ENCODE results near the gene CAPN1.
"Not testable (repeated sequence)": the region's sequence is repeated elsewhere in the genome, so short reads cannot be mapped to it uniquely, and the experiment has no call there.

The CAPN1 gene

GRCh38 chr11:65163684-65164083, 18.0 kb upstream of the CAPN1 start:
- no peak for DNase-seq

GRCh38 chr11:65165410-65166317, 16.1 kb upstream of the CAPN1 start:
- DNase-seq: no peak

GRCh38 chr11:65166893-65167292, 14.8 kb upstream of the CAPN1 start:
- no peak for DNase-seq

GRCh38 chr11:65167656-65168055, 14.1 kb upstream of the CAPN1 start:
- DNase-seq: no peak

- DNase-seq: no peak
Measured at GRCh38 chr11:65169164-65169641, 12.5 kb upstream of the CAPN1 start.

- DNase-seq: no peak
Measured at GRCh38 chr11:65170058-65170534, 11.6 kb upstream of the CAPN1 start, which contains the start of gene SPDYC. Gene SPDYC, plus strand, starts transcription at chr11:65170233. Its CDS starts 1,125 bp downstream, at chr11:65171358.

GRCh38 chr11:65172600-65172999, 9.1 kb upstream of the CAPN1 start:
- DNase-seq: no peak

- not testable (repeated sequence) for DNase-seq
Measured at GRCh38 chr11:65174571-65175010, 7.1 kb upstream of the CAPN1 start.

GRCh38 chr11:65180877-65181568, 705 bp upstream of the CAPN1 start:
- no peak for DNase-seq

GRCh38 chr11:65182258-65183170, 786 bp downstream of the CAPN1 start:
- DNase-seq: no peak

- DNase-seq: no peak
Measured at GRCh38 chr11:65183201-65183891, 1.6 kb downstream of the CAPN1 start.

GRCh38 chr11:65184146-65184545, 2.4 kb downstream of the CAPN1 start:
- no peak for DNase-seq

- DNase-seq: no peak
Measured at GRCh38 chr11:65185171-65185570, 3.4 kb downstream of the CAPN1 start.

GRCh38 chr11:65185869-65186341, 4.2 kb downstream of the CAPN1 start:
- DNase-seq: no peak

- no peak for DNase-seq
Measured at GRCh38 chr11:65186701-65187100, 5.0 kb downstream of the CAPN1 start.

GRCh38 chr11:65187146-65187675, 5.5 kb downstream of the CAPN1 start:
- DNase-seq: no peak

- DNase-seq: no peak
Measured at GRCh38 chr11:65187971-65188461, 6.3 kb downstream of the CAPN1 start.

GRCh38 chr11:65188486-65188885, 6.8 kb downstream of the CAPN1 start:
- DNase-seq: no peak

GRCh38 chr11:65189191-65189590, 7.5 kb downstream of the CAPN1 start:
- DNase-seq: no peak

- DNase-seq: no peak
Measured at GRCh38 chr11:65194564-65194963, 12.8 kb downstream of the CAPN1 start.

- no peak for DNase-seq
Measured at GRCh38 chr11:65204143-65204542, 22.4 kb downstream of the CAPN1 start.
